NCI-H2171 treated with DMSO at 0.1 percent for 48 hours (cell line): Measurements from ENCODE around the gene PVRIG.
"Not testable (repeated sequence)": the region's sequence is repeated elsewhere in the genome, so short reads cannot be mapped to it uniquely, and the experiment has no call there.

ENCODE experiments used
- DNase-seq: peaks from one replicate; lab custom pipeline; 2025; lab: John Stamatoyannopoulos, UW

Gene PVRIG

DNA sequence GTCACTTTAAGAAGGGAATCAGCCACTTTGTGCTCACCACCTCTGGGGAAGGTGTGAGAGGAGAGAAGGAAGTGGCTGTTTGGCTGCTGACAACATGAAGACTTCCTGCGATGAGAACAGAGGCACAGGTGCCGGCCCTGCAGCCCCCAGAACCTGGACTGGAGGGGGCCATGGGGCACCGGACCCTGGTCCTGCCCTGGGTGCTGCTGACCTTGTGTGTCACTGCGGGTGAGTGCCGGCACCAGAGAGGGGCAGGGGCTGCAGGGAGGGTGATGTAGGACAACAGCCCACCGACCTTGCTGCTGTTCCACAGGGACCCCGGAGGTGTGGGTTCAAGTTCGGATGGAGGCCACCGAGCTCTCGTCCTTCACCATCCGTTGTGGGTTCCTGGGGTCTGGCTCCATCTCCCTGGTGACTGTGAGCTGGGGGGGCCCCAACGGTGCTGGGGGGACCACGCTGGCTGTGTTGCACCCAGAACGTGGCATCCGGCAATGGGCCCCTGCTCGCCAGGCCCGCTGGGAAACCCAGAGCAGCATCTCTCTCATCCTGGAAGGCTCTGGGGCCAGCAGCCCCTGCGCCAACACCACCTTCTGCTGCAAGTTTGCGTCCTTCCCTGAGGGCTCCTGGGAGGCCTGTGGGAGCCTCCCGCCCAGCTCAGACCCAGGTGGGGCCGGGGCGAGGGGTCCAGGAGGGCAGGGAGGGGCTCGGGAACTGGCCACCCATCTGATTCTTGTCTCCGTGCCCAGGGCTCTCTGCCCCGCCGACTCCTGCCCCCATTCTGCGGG lies at the start of gene PVRIG:
Gene PVRIG, plus strand, starts transcription at position 149 of the 785 bp plus-strand sequence. Its CDS starts 22 bp downstream, at position 171.
- DNase-seq: not testable (repeated sequence)

DNA sequence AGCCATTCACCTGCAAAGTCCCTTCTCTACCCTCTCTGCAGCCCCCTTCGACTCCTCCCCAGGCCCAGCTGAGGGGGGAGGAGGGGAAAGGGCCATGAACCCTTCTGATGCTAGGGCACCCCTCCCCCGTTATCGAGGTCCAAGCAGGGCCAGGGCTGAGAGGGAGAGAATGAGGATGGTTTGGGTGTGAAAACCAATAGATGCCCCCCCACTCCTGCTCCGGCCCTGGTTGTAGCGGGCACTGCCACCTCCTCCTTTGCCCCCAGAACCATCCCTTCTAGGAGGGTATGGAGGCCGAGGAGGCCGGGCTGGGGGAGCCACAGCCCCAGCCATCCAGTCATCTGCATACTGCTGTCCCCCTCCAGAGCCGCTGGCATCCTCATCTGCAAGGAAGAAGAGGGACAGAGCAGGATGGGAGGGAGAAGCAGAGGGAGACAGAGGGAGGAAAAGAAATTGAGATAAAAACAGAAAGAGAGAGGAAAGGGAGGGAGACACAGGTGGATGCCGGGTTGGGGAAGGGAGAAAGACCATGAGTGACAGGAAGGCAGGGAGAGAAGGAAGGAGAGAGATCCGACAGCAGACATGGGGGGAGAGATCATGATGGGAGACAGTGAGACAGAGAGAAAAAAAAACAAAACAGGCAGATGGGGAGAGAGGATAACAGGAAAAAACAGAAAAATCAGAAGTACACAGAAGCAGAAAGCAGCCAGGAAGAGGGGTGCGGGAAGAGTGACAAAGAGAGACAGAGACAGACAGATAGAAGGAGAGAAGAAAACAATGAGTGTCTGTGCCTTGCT lies 49.5 kb upstream of the PVRIG start:
- DNase-seq: no peak

DNA sequence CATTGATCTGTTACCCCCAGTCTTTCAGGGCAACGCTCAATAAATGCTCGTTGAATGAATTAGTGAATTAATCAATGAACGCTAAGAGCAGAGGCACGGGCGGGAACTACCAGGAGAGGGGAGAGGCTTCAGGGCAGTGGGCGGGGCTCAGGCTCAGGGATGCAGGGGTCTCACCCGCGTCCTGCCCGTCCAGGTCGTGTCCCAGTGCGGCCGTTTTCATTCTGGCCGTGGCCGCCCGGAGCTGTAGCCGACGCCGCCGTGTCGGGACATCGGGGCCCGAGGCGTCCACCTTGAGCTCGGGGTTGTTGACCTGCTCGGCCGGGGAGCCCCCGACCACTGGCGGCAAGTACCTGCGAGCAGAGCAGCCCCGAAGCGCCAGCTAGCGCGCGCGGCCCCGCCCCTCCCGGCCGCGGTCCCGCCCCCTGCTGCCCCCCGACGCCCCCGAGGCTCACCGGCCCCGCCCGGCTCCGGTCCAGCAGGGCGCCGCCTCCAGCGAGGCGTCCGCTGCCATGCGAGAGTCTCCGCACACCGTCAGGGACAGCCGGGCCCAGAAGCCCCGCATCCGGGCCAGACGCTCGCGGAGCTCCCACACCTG lies 48.6 kb upstream of the PVRIG start:
- DNase-seq: no peak

DNA sequence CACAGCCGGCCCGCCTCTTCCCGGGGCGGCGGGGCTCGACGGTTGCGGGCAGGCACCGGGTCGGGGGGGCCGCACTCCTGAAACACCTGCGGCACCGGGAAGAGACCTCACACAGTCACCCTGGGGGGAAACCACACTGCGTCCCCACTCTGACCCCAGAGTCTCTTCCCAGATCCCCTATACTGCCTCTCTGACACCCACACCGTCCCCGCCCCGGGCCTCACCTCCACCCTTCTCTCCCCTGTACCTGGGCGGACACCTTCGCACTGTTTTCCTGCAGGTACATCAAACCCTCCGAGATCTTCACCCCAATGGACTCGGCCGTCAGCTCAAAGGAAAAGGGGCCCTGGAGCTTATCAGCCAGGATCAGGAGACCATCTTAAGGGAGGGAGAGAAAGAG lies 47.9 kb upstream of the PVRIG start:
- DNase-seq: no peak

DNA sequence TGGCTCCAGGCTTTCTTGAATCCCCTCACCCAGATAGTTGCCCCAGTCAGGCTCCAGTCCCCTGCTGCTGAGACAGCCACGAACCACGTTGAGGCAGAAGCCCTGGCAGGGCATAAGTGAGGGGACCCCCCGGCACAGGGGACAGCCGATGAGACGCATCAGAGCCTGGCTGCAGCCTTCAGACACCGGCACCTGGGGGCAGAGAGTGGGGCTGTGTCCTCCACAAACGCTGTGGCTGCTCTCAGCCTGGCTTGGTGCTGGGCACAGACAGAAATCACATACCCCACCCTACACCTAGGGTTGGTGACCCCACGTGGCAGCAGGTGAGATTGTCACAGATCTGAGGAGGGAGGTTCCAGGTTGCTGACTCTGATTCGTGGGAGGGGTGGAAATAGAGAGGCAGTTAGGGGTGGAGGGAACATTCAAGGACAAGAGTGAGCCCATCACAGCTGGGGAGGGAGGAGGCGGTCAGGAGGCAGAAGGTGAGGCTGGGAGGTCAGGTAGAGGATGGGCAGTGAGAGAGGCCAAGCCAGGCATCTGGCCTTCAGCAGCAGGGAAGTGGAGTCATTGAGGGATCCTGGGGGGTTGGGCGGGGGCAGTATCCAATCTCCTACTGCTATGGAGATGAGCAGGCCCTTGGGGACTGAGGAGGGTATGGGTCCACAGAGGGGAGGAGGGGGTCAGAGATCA lies 45.8 kb upstream of the PVRIG start:
- DNase-seq: no peak

DNA sequence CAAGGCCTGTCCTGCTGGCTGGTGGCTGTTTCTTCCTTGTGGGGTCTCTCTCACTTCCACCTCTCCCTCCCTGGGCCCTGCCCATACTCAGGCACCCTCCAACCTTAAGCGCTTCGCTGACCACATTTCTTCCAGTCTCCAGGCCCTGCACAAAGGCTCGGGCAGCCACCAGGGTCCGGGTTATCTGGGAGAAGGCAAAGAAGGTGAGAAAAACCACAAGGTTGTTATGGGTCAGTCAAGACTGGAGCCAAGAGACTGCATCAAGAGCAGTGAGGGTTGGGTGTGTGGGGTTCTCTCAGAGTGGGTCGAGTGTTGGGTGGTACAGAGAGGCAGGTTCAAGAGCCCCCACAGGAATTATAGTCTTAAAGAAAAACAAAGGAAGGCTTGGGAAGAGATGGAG lies 45.2 kb upstream of the PVRIG start:
- no peak for DNase-seq

DNA sequence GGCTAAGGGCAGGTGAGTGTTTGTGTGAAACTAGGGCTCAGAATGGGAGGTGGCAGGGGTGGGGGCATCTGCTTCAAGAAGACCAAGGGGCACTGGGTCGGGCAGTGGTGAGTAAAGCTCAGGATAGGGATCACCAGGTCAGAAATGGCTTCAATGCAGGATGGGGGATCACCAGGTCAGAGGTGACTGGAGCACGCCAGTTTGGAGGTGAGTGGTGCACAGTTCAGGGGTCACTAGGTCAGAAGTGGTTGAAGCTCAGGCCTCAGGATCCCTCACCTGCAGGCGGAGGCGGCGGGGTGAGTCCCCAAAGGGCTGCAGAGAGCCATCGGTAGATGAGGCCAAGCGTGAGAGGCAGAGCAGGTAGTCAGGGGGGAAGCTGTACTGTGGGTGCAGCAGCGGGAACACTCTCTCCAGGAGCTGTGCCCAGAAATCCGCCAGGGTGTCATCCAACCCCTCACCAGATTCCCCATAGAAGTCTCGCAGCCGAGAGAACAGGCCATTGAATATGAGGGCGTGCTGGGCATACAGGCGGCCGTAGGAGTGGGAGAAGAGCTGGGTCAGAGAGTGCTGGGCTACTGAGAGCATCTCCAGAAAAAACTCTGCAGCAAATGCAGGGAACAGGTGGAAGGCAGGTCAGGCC lies 44.3 kb upstream of the PVRIG start:
- no peak for DNase-seq

DNA sequence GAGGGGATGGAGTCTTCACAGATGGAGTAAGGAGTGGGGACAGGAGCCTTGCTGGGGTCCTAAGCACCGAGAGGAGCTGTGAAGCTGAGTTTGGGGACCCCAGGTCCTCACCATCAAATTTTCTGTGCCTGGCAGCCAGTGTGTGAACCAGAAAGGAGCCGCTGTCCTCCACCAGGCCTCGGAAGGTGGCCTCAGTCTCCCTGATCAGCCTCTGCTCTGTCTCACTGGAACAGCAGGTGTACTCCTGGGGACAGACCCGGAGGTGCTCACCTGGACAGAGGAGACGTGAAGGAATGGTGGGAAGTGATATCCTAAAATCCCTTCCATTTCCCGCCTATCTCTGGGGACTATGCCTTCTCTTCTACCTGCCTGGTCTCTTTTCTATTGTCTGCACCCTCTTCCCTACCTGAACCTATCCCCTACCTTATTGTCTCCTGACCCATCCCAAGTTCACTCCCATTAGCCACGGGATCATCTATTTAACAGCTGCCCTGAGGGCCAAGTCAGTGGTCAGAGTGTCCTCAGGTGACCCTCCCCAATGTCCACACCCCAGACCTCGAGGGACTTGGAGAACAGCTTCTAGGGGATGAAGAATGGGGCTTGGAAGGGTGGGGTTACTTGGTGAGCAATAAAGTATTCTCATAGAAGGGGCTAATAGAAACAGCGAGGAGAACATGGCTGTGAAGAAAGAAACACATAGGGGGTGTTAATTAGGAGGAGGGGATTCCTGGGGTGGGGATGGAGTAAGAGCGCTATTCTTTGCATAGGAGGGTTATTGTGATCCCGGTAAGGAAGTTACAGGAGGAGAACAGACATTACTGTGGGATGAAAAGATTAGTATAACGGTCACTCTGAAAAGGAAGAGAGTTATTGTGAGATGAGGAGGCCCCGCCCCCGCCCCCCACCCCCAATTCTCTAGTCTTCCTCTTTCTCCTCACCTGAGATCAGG lies 43.4 kb upstream of the PVRIG start:
- no peak for DNase-seq

DNA sequence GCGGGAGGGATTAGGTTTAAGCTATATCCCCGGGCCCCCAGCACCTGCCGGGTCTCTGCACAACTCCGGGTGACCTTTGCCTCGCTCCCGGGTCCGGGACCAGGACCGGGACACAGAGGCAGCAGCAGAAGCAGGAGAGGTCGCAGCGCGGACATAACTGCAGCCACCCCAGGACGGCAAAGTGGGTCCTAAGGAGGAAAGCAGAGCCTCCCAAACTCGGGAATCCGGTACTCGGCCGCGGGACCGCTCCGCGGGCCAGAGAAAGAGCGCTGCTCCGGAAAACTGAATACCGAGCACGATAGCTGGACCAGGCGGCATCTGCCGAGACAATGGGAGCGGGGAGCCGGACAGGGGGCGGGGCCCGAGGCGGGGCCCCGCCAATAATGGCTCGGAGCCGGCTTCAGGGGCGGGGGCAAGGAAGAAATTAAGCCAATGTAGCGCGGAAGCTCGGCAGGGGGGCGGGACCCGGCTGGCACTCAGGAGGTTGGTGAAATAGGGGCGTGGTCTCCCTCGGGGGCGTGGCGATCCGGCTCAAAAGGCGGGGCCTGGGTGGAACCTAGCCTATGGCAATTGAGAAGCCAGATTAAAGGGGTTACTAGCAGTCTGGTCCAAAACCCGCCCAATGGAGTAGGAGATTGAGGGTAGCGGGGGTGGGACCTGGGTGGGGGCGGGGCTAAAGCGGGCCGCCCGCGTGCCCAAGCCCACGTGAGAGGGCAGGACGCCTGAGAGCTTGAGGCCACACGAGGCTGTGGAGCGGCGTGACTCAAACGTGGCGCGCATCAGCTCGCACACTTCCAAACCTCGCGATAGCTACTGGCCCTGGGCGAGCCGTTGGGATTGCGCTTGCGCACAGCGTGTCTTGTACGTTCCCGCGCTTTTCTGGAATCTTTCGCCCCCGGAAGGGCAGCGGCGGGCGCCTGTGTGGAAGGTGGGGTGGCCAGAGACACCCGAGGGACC lies 42.4 kb upstream of the PVRIG start, which contains the start of the genes GPC2 and STAG3:
Gene GPC2, minus strand, starts transcription at position 337 of the 957 bp plus-strand sequence. Its CDS starts 182 bp downstream, at position 155.
Gene STAG3, plus strand, starts transcription at position 874 of the 957 bp plus-strand sequence. CDS start 2,639 bp downstream, outside the sequence.
- DNase-seq: peak; percentile 96

DNA sequence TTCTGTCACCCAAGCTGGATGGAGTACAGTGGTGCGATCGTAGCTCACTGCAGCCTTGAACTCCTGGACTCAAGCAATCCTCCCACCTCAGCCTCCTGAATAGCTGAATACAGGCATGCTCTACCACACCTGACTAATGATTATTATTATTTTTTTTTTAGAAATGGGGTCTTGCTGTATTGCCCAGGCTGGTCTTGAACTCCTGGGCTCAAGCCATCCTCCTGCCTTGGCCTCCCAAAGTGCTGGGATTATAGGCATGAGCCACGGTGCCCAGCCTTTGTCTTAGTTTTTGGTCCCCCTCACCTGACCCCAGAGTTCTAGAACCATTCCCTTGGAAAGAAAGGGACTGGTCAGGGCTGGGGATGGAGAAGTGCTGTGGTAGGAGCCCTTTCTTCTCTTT lies 39.7 kb upstream of the PVRIG start:
- DNase-seq: not testable (repeated sequence)

DNA sequence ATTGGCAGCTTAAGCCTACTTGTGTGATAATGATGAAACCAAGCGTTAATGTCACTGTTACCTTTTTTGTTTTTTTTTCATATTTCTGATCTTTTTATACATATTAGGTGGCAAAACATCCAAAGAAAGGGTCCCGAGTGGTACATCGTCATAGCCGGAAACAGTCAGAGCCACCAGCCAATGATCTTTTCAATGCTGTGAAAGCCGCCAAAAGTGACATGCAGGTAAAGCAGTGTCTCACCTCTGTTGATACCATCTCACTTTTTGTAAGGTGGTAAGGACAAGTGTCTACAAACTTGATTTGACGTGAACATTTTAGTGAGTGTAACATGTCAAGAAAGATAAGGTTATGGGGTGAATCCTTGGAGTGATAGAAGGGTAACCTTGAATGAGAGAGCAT lies 37.1 kb upstream of the PVRIG start:
- not testable (repeated sequence) for DNase-seq

DNA sequence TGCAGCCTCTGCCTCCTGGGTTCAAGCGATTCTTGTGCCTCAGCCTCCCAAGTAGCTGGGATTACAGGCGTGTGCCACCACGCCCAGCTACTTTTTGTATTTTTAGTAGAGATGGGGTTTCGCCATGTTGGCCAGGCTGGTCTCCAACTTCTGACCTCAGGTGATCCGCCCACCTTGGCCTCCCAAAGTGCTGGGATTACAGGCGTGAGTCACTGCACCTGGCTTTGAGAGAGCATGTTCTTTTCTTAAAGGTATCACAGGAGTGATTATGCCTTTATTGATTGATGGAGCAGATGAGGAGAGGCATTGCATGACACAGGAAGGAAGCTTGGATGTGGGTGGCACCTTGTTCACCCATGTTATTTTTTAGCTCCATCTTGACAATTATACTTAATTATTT lies 36.7 kb upstream of the PVRIG start:
- DNase-seq: not testable (repeated sequence)

DNA sequence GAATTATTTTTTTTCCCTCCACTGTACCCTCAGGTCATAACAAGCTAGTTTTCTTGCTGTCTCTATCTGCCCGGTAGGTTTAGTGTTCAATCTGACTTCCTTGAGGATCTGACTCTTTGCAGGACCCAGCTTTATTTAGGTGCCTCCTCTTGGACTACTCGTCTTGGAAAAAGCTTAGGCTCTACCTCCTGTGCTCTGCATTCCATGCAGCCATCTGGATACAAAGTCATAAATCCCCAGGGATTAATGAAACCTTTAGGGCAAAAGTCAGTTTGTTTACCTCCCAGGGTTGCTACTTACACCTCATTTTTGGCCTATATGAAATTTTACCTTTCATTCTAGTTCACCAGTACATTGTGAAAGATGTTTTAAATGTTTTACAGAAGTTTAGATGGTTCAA lies 34.0 kb upstream of the PVRIG start:
- DNase-seq: peak; percentile 80

DNA sequence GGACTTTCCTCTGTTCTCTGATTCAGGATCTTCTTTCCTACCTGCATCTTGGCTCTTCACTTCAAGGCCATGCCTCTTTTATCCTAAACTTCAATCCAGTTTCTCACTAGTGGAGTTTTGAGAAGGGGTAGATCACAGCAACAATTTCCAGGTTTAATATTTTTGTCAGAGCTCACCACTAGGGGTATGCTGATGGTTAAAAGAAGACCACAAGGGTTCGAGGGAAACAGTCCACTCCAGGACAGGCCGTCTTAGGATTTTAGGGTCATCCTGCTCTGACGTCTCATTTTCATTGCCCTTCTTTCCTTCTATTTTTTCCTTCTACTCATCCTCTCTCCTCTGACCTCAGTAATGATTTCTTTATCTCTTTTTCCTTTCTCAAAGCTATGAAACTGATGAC lies 30.7 kb upstream of the PVRIG start:
- no peak for DNase-seq

DNA sequence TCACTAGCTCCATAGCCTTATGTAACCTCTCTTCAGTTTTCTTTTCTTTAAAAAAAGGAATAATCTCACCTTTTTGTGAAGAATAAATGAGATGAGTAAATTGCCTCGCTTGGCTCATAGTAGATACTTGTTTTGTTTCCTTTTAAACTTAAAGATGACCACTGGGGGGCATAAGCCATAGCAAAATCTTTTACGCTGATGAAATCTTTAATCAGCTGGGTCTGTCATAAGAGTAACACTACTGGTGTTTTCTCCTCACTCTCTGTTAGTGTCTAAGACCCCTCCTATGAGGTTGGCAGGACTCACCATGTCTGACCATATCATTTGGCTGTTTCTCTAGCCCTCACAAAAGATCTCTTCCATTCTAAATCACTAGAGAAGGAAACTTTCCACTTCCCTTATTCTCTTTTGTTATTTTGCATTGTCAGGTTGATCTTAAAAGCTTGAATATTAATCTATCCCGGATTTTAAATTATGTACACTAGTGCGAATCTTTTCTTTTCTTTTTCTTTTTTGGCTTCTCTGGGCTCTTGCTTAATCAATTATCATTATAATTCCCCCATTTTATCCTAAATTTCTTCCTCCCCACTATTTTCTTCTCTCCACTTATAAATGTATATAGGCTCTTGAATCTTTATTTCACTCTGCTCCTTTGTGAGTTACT lies 29.6 kb upstream of the PVRIG start:
- no peak for DNase-seq

DNA sequence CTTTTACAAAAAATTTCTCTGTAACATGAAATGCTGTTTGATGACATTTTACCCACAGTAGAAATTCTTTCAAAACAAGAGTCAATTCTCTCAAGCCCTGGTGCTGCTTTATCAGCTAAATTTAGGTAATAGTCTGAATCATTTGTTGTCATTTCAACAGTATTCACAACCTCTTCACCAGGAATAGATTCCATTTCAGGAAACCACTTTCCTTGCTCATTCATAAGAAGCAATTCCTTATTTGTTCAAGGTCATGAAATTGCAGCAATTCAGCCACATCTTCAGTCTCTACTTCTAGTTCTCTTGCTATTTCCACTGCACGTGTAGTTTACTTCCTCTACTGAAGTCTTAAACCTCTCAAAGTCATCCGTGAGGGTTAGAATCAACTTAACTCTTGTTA lies 28.0 kb upstream of the PVRIG start:
- DNase-seq: no peak

DNA sequence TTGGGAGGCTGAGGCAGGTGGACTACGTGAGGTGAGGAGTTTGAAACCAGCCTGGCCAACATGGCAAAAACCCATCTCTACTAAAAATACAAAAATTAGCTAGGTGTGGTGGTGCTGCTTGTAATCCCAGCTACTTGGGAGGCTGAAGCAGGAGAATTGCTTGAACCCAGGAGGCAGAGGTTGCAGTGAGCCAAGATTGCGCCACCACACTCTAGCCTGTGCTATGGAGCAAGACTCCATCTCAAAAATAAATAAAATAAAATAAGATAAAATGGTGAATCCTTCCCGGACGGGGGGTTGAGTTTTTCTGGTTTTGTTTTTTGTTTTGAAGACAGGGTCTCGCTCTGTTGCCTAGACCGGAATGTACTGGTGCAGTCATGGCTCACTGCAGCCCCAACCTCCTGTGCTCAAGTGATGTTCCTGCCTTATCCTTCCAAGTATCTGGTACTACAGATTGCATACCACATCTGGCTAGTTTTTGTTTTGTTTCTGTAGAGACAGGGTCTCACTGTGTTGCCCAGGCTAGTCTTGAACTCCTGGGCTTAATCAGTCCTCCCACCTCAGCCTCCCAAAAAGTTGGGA lies 27.4 kb upstream of the PVRIG start:
- not testable (repeated sequence) for DNase-seq

DNA sequence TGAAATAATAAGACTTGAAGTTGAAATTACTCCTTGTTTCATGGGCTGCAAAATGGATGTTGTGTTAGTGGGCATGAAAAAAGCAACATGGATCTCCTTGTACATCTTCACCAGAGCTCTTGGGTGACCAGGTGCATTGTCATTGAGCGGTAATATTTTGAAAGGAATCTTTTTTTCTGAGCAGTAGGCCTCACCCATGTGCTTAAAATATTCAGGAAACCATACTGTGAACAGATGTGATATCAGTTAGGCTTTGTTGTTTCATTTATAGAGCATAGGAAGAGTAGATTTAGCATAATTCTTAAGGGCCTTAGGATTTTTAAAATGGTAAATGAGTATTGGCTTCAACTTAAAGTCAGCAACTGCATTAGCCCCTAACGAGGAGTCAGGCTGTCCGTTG lies 26.8 kb upstream of the PVRIG start:
- DNase-seq: no peak
